HPDE6-E6E7 (cell line): Measurements from ENCODE around the gene CEP164.

Experiments
- DNase-seq: peaks from one replicate; pipeline ENCODE4 v3.0.0; 2011; ENCODE audit warnings: missing footprints; ENCODE audit errors: extremely low spot score

The CEP164 gene

DNA sequence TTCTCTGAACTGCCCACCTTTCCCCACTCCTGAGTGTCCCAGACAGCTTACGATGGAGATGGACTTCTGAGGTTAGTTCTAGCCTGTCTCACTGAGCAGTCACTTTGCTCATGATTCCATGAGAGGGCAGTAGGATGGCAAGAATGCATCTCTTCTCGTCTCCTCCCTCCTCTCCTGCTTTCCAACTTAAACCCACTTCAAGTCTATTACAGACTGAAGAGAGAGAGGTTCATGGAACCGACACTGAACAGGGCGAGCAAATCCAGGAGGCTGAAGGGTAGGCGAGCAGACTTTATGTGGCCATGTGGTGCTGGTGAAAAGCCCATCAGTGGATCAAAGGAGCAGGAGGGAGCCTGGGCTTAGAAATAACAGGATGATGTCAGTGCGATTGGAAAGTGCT, 38.6 kb downstream of the CEP164 start:
- DNase-seq = no peak

DNA sequence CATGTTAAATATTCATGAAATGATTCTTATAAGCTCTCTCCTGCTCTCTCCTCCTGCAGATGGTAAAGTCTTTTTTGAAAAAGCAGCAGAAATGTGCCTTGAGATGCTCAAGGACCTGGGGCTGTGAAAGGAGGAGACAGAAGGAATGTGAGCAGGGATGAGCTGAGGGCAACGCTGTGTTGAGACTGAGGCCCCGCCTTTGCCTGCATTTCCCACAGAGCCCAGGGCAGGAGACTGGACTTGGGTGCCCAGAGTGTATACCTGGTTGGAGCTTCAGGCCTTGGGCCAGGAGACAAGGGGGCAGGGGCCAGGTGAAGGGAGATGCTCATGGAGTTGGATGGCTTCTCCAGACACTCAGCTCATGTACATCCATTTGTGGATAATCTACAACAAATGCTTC, 39.2 kb downstream of the CEP164 start:
- no peak for DNase-seq

DNA sequence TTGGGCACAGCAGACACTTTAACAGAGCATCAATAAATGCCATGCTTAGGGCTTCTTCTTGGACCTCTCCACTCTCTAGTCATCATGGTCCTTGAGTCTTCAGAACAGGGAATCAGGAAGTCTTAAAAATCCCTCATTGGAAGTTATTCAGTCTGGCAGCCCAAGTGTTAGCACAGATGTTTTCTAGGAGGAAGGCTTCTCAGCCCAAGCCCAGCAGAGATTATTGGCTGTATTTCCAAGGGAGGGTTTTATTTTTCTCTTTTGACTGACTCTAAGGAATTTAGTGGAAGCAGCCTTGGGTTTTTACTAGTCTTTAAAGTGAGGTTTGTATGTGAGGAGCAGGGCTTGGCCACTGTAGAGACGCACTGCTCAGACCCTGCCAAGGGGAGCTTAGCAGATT, 41.9 kb downstream of the CEP164 start:
- no peak for DNase-seq

DNA sequence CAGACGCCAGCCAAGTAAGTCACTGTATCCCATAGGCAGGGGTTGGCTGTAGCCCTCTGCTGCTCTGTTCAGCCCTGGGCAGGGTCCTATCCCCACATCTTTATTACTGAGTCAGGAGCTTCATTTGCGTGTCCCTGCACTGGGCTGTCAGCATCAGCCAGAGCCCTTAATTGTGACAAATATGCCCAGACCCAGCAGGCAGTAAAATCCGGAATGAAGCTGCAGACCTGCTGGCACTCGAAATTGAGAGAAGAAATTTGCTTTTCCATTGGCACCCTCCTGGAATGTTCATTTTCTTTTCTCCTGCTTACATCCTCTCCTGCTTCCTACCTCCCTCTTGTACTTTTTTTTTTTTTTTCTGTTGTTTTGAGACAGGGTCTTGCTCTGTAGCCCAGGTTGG, 43.8 kb downstream of the CEP164 start:
- DNase-seq = no peak

DNA sequence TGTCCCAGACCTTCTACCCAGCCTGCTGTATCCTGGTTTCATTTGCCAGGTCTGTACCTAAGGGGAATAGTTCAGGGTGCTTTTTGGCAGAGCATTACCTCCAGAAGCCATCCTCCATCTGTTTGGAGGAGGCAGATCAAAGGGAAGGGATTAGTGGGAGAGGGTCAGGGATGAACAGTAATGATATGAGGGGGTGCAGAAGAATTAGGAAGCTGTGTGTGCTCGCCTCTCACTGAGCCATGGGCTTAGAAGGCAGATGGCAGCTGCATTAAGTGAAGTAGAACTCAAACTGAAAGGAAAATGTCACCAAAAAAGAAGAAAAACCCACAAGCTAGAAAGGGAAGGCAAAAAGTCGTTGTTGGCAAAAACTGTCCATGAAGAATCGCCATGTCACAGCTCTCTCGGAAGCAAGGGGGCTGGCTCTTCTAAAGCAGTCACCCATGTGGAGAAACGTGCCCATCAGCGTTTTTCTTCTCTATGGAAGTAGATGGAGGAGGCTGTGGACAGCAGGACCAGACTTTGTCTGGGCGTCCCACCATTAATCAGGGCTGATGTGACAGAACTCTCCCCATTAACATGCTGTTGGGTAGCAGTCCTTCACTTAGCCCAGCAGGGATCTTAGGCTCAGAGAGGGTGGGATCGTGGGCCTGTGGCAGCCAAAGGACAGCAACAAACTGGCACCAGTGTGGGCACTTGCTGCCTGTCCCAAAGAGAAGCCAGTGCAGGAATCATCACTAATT, 46.8 kb downstream of the CEP164 start:
- DNase-seq = no peak

DNA sequence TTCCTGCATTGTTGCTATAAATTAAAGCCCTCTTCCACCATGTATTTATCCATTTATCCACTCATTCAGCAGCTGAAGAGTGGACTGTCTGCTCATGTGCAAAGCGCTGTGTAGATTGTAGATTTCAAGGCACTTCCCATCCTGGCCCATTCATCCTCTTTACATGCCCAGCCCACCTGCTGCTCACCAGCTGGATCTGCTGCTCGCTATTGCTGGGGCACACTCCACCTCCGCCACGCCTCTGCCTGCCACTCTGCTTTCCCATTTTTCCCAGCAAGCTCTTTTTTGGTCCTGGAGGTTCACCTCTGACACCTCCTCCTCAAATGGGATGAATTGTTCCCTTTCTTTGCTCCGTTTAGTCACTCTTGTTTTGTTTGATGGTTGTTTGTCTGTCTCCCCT, 48.3 kb downstream of the CEP164 start:
- no peak for DNase-seq

DNA sequence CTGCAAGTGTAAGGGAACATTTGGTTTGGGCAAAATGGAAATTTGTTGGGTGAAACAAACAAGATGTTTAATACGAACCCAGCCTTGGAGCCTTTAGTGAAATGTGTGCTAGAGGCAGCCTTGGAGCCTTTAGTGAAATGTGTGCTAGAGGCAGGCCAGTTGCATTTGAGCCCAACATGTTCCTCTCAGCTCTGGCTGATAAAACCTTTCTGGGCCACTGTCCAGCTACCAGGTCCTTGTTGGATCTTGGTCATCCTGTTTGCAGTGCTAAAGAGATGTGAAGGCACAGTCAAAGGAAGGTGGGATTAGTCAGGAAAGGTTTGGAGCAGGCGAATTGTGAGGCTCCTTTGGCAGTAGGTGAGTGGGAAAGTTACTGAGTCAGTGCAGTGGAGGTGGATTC, 48.9 kb downstream of the CEP164 start:
- DNase-seq = no peak

DNA sequence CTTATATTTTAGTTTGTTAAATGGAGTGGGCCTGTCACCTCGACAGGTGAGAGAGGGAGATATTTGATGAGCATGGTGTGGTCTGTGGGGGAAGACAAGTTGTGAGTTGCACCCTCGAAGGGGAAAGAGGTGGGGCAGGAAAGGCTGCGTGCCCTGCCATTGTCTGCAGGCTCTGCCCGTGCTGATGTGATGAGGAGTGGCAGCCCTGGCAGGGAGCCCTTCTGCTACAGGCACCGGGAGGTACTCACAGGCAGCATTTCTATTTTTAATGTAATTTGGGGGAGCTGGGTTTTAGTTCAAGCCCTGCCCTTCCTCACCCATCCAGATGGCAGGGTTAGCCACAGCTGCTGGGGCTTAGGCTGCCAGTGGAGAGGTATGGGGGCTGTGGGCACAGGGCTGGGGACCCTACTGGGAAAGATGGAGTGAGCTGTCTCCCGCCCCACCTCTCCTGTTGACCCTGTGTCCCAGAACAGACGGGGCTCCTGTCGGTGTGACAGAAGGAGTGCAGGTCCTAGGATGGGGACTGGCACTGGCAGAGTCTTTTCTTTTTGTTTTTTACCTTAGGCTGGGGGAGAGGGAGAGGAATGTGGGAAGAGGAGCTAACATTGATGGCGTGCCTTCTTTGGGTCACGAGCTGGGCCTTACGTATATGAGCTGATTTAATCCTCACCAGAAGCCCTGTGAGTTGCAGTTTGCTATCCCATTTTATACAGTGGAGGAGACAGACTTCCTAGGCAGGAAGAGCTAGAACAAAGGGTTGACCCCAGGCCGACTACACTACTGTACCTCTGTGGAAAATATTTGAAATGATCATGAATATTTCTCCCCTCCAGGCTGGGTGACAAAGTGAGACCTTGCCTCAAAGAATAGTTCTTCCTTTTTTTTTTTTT, 51.6 kb downstream of the CEP164 start:
- peak; percentile 15 for DNase-seq

DNA sequence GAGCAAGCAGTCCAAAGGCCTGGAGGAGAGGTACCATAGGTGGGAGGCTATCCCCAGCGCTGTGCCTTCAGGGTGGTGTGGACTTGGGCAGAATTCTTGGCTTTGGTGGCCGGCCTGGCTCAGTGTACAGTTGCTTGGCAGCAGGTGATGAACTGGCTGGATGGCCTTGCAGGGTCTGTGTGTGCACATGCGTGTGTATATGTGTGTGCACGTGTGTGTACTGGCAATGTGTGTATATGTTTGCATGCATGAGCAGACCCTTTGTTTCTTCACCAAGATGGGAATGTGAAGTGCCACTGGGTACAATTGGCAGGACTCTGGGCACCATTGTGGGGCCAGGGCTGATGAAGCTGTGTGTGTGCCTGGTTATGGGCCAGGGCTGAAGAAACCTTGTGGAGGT, 53.0 kb downstream of the CEP164 start:
- no peak for DNase-seq

DNA sequence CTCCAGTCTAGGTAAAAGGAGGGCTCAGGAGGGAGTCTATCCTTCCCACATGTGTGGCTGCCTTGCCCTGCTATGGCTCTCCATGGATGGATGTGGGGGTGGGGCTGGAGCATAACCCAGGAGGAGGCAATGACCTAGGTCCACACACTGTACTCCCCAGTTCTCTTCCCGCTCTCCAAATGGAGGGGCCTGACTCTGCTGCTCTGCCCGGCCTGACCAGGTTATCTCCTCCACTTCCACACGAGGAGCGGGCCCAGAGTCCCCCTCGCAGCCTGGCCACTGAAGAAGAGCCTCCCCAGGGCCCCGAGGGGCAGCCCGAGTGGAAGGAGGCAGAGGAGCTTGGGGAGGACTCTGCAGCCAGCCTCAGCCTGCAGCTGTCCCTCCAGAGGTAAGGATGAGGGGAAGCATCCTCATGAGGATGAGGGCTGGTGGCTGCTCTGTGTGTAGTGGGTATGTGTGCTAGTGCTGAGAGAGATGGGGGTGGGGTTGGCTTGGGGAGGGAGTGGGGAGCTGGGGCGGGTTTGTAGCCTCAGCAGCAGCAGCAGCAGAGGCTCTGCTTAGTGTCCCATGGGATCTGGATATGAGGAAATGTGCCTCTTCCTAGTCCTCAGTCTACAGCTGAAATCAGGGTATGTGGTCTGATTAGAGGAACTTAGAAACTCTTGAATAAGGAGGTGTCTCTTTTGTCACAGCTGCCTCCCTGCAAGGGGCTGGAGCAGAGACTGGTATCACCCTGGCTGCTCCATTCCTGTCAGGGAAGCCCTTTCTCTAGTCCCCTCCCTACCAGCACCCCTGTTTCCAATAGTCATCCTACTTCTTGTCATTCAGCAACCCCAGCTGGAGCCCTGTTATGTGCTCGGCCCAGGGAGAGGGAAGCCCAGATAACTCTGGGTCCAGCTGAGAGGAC, 54.1 kb downstream of the CEP164 start:
- DNase-seq = no peak

DNA sequence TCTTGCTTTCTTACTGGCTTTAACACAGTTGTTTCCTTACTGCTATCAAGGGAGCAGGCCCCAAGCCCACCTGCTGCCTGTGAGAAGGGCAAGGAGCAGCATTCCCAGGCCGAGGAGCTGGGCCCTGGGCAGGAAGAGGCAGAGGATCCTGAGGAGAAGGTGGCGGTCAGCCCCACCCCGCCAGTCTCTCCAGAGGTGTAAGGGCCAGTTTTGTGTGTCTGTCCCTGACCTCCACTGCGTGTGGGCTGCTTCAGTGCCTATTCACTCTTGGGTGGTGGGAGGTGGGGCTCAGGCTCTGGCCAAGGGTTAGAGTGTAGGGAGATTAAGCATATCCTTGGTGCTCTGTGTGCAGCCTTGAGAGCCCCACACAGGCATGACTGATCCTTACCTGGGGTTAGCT, 55.1 kb downstream of the CEP164 start:
- no peak for DNase-seq

DNA sequence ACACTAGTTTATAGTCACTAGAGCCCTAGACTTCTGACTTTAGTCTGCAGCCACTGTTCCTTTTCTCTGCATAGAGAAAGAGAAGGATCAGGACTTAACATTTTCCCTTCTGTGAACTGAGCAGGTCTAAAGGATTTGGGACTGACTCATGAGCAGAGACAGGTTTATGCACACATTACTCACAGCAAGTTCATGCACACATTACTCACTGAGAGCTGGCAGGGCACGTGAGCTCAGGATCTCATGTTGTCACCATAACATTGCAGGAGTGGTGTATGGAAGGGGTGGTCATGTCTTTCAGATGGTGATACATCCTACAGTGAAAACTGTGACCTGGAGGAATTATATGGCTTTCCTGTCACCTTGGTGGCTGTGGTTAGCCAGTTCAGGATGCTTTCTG, 56.4 kb downstream of the CEP164 start:
- DNase-seq = peak; percentile 97

DNA sequence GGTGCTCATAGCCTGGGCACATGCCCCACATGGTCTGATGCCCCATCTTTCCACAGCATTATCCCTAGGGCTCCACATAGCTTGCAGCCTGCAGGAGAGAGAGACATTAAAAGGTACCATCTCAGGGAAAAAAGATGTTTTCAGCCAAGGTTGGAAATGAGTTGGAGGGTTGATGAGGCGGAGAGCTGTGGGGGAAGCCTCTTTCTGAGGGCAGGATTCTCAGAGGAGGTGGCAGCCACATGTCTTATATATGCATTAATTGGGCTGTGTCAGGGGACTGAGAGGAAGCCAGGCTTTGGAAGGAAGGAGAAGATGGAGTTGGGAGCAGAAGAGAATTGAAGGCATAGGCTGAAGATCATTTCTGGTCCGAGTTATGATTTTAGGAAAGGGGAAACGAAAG, 57.8 kb downstream of the CEP164 start:
- no peak for DNase-seq

DNA sequence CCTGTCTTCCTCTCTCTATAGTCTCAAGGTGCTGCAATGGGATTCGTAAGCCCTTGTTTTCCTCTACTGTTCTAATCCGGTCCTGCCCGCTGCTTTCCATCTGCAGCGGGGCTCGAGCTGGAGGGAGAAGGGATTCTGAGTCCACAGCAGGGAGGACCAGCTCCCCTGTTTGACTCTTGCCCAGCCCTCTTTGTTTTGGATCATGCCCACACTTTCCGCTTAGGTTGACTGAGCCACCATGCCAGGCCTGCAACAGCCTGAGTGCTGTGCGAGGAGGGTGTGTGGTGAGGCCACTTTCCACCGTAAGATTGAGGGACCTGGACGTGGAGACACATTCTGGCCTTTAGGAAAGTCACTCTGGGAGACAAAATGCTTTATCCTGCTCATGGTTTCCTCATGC, 58.3 kb downstream of the CEP164 start:
- no peak for DNase-seq

DNA sequence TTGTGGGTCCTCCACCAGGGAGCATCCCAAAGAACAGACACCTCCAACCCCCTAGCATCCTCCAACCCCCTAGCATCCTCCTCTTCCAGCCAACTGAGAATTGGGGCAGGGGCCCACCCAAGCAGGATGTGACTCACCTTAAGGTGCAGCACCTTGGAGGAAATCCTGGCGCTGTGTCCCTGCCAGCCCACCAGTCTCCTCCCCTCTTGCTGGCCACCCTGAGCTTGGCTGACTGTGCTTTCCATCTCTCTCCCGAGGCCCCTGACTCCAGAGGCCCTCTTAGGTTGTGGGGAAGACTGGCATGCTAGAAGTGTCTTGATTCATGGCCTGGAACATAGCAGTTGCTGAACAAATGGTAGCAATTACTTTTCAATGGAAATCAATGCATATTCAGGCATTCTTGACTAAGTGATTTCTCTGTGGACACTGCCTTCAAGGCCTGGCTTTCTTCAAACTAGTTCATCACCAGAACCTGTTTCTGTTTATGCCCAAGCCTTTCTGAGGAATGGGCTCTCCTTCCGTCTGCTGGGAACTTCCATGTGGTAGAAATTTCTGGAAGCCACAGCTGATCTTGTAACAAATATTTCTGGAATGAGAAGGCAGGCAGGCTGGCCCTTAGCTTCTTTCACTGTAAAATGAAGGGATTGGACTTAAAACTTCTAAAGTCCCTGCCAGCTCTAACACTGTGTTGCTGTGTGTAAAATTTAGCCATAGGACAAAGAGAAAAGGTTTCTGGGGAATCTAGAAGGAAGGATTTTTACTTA, 60.5 kb downstream of the CEP164 start:
- no peak for DNase-seq

DNA sequence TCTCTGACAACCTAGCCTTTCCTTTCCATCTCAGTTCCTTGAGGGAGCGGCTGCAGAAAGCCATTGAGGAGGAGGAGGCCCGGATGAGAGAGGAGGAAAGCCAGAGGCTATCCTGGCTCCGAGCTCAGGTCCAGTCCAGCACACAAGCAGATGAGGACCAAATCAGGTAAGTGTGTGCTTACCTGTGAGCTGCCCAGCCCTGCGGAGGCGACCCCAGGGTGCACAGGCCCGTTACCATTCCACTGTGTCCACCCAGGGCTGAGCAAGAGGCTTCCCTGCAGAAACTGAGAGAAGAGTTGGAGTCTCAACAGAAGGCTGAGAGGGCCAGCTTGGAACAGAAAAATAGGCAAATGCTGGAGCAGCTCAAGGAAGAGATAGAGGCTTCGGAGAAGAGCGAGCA, 63.1 kb downstream of the CEP164 start:
- DNase-seq = no peak

DNA sequence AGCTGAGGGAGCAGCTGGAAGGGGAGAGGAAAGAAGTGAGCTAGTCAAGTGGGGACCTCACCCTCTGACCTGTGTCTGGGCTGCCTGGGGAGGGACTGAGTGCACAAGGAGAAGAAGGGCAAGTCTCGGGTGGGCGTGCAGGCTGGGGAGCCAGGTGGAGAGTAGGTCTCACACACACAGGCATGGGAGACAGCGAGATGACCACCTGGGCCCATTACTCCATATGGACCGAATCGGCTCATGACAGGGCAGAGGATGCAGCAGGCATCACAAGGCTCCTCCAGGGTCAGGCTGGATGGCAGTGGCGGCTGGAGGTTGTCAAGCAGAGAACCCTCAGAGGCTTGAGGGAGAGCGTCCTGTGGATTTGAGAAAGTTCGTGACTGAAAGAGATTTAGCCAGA, 63.5 kb downstream of the CEP164 start:
- no peak for DNase-seq

DNA sequence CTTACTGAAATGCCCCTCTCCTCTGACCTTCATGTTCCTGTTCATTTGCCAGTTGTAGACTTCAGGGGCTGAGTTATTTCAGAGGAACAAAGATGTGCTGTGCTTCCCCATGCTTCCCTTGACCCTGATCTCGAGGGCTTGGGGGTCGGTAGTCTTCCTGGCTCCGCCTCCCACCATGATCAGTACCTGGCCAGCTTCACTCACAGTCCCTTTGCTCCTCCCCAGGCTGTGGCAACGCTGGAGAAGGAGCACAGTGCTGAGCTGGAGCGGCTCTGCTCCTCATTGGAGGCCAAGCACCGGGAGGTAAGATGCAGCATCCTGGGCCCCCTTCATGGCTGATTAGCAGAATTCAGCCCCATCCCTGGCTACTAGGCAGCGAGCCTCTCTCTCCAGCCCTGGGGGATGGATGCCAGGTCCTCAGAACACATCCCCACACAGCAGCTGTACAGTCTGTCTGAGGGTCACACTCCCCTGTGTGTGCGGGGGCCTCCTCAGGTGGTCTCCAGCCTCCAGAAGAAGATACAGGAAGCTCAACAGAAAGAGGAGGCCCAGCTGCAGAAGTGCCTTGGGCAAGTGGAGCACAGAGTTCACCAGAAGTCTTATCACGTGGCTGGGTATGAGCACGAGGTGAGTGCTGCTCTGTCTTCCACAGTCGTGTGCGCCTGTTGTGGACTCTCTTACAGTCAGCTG, 64.5 kb downstream of the CEP164 start:
- DNase-seq = no peak

DNA sequence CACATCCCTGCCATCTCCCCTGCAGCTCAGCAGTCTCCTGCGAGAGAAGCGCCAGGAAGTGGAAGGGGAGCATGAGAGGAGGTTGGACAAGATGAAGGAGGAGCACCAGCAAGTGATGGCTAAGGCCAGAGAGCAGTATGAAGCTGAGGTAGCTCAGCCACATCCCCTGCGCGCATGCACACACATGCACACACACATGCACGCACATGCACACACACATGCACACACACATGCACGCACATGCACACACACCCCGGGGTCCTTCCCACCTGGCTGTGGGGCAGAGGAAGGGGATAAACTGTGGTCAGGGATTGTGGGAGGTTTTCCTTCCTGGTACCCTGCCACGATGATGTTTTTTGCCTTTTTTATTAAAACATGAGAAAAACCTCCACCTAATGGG, 65.3 kb downstream of the CEP164 start:
- DNase-seq = no peak

DNA sequence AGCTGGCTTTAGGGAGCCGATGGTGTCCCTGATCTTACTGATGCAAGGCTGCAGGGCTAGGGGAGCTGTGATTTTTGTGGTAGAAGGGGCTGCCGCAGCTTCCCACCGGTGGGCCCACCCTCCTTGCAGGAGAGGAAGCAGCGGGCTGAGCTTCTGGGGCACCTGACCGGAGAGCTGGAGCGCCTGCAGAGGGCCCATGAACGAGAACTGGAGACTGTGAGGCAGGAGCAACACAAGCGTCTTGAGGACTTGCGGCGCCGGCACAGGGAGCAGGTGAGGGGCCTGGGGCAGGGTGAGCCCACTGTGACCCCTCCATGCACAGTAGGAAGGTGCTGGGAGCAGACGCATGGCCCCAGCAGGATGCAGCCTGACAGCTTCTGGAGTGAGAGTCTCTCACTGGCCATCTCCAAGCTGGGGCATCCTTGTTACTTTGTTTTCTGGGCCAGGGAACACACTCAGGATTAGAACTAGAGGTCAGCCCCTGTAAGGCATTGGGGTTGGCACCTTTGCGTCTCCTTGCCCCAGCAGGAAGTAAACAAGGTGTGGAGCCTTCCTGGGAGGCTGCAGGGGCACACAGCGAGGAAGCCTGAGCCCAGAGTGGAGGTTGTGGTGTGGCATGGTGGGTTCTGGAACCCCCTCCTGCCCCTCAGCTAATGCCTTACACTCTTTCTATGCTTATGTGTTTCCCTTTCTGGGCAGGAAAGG, 66.7 kb downstream of the CEP164 start:
- DNase-seq = no peak
